Thyroid gland (tissue), 4 donors: ENCODE data around the gene PNMA6E.

Source experiments
- POLR2A ChIP-seq, 2 donors: fragments of 450-650 bp; IDR thresholded peaks; one replicate each; pipeline ENCODE4 v1.6.1; 2017; ENCODE audit warnings: antibody characterized with exemption in 2 of 2, mild to moderate bottlenecking in 2 of 2, moderate library complexity in 1 of 2
- TF ChIP-seq, protein P1 (sequence below), 6 experiments: fragments of 200-600 bp in 3 of 6; fragments of 450-650 bp in 3 of 6; sonication (generic) in 3 of 6; IDR thresholded peaks; one replicate each; pipeline ENCODE4 v1.5.1; 2016 to 2019; ENCODE audit warnings: antibody characterized with exemption in 6 of 6, mild to moderate bottlenecking in 2 of 6, inconsistent platforms in 1 of 6, moderate library complexity in 1 of 6

DNA sequence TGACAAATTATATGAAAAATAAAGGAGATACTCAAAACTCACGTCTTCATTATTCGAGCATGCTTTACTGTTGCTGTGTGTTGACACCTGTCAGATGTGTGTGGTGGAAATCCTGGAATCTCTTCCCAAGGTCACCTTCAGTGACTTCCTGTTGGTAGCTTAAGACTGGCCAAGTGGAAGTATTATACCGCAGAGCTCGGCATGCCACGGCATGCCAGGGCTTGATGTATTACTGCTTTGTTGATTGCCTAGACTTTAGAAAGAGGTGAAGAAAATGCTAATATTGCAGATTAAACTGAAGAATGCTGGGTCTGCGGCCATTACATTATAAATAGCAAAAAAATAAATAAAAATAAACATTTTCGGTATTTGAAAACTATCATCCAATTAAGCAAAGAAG, 40.1 kb upstream of the PNMA6E start:
- TF ChIP-seq, protein P1, sequence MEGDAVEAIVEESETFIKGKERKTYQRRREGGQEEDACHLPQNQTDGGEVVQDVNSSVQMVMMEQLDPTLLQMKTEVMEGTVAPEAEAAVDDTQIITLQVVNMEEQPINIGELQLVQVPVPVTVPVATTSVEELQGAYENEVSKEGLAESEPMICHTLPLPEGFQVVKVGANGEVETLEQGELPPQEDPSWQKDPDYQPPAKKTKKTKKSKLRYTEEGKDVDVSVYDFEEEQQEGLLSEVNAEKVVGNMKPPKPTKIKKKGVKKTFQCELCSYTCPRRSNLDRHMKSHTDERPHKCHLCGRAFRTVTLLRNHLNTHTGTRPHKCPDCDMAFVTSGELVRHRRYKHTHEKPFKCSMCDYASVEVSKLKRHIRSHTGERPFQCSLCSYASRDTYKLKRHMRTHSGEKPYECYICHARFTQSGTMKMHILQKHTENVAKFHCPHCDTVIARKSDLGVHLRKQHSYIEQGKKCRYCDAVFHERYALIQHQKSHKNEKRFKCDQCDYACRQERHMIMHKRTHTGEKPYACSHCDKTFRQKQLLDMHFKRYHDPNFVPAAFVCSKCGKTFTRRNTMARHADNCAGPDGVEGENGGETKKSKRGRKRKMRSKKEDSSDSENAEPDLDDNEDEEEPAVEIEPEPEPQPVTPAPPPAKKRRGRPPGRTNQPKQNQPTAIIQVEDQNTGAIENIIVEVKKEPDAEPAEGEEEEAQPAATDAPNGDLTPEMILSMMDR (IDR thresholded peaks at IDR 0.05) = no peak
- no peak for TF ChIP-seq POLR2A (IDR thresholded peaks at IDR 0.05)
